HG03442 (cell line): Measurements from ENCODE around the gene BRINP1.

Experiments
- ATAC-seq: cut with Tn5 transposase; IDR thresholded peaks from one replicate; pipeline ENCODE4 v1.9.1; 2021; ENCODE audit warnings: mild to moderate bottlenecking, moderate library complexity; ENCODE audit not compliant: unreplicated experiment

BRINP1 gene, protein sequence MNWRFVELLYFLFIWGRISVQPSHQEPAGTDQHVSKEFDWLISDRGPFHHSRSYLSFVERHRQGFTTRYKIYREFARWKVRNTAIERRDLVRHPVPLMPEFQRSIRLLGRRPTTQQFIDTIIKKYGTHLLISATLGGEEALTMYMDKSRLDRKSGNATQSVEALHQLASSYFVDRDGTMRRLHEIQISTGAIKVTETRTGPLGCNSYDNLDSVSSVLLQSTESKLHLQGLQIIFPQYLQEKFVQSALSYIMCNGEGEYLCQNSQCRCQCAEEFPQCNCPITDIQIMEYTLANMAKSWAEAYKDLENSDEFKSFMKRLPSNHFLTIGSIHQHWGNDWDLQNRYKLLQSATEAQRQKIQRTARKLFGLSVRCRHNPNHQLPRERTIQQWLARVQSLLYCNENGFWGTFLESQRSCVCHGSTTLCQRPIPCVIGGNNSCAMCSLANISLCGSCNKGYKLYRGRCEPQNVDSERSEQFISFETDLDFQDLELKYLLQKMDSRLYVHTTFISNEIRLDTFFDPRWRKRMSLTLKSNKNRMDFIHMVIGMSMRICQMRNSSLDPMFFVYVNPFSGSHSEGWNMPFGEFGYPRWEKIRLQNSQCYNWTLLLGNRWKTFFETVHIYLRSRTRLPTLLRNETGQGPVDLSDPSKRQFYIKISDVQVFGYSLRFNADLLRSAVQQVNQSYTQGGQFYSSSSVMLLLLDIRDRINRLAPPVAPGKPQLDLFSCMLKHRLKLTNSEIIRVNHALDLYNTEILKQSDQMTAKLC

GRCh38 chr9:119368681-119369581, at the start of gene BRINP1:
Gene BRINP1, minus strand, starts transcription at chr9:119369435. Its CDS starts 56,080 bp downstream, at chr9:119313355.
- ATAC-seq, result no peak

- ATAC-seq, result no peak
These were observed 49.5 kb upstream of the BRINP1 start for GRCh38 chr9:119418721-119419120.

DNA sequence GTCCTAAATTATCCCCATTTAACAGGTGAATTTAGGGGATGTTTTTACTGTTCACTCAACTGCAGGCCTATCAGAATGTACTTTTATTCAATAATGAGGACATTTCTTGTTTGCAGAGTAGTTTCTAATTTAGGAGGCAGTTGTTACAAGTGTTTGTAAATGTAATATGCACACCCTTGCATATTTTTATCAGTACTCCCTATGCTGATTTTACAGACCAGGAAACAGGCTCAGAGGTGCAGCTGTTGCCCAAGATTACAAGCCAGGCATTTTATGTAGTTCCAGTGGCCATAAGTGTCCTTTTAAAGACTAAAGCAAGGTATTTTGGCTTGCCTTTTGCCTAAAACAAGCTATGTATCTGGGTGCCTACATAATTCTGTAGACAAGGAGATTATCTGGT, 47.6 kb upstream of the BRINP1 start:
- ATAC-seq, result no peak

DNA sequence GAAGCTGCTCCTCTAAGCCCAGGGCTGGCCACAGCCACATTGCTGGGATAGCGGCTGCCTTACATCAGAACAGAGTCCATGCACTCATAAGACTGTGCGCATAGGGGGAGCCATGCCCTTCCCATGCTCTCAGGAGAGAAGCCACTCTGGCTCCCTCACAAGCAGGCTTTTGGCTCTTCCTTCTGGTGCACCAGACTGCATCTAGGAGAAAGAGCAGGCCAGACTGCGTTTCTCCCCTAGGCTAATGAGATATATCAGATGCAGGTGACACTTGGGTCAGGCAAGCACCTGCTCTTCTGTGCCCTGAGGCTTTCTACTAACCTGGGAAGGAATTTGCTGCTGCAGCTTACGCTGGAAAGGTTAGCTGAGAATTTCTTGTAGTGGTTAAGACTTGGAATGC, 43.2 kb upstream of the BRINP1 start:
- no peak for ATAC-seq

DNA sequence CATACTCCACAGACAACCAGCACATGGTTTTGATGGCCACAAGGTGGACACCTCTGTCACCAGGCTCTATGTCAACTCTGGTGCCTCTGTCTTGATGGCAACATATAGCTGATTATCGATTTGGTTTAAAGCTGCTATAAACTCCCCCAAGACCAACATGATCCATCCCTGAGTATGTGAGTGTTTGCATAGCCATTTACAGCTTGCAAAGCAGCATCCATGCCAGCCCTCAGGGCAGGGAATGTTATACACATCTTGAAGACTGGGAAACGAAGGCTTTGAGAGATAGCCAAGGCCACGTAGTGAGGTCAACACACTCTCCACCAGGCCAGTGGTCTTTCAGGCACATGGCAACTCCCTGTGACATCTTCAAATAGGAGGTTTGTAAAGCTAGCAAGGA, 40.3 kb upstream of the BRINP1 start:
- no peak for ATAC-seq

- ATAC-seq, result no peak
These were observed 31.4 kb upstream of the BRINP1 start for GRCh38 chr9:119400606-119401005.

DNA sequence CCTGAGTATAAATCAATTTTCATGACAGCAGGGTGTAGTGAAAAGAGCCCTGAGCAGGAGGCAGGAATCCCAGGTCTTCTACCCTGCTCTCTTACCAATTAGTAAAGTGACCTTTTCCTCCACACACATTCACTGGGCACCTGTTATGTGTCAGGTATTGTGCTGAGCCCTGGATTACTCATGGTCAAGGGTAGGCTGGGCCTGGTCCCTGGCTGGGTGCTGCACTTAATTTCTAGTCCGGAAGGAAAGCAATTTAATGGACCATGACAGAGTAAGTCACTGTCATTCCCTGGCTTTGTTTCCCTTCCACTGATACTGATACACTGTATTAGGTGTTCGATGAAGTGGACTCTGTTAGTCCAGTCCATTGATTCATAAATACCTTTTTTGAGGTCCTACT, 29.1 kb upstream of the BRINP1 start:
- no peak for ATAC-seq

DNA sequence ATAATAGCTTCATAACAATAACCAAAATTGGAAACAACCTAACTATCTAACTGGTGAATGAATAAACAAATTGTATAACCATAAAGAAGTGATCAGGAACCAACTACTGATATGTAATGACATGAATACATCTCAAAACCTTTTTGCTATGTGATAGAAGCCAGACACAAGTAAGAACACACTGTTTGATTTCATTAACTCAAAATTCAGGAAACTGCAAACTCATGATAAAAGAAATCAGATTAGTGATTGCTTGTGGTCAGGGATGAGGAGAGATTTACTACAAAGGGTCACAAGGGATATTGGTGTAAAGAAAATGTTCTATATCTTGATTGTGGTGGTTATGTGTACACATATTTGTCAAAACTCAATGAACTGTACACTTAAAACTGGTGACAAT, 22.6 kb upstream of the BRINP1 start:
- ATAC-seq, result no peak

DNA sequence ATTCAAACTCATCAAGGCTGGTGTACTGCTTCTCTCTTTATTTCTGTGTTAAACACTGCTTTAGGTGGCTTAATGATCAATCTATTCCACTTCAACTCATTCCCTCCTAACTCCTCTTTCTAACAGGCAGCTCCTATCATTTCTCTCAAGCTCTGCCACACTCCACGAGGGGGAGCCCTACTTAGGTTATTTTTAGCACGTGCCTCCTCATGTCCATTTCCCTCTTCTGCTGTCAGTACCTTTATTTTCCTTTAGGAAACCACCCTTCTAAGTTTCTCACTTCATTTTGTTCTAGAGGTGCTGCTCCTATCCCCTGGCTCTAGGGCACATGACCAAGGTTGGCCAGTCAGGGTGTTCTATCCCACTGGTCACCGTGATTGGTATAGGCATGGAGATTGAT, 6.7 kb upstream of the BRINP1 start:
- ATAC-seq, result no peak

GRCh38 chr9:119372951-119373350, 3.7 kb upstream of the BRINP1 start:
- ATAC-seq, result no peak

DNA sequence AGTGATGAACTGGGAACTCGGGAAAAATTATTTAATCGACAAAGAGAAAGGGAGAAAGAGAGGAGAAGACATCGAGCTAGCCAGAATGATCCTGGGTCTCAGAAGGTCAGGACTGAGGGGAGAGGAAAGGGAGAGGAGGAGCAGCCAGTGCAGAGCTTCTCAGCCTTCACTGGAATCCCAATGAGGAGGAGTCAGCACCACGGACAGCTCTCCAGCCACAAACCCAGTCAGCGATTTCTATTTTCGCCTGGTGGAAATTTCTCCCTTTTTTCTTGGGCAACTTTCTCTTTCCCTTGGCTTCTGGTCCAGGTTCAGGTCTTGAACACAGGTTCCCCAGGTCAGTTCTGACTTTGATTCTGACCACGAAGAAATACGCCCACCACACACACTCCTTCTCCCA, 1.6 kb upstream of the BRINP1 start:
- no peak for ATAC-seq

GRCh38 chr9:119369680-119370366, 588 bp upstream of the BRINP1 start:
- no peak for ATAC-seq

DNA sequence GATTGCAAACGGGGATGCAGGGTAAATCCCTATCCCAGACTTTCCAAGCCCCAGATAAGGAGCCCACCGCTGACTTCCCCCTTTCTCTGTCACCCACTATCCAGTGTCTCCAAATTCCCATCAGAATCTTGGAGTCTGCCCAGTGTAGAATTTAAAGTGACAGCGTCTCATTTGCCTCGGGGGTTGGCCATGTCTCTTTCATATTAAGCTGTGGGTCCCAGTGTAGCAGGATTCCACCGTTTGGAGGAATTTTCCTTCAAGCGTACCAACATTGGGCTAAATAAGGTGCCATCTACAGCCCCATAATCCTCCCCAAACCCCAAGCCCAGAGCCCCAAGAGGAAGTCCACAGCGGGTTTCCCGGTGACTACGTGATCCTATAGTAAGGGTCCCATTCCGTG, 1.1 kb downstream of the BRINP1 start:
- no peak for ATAC-seq

DNA sequence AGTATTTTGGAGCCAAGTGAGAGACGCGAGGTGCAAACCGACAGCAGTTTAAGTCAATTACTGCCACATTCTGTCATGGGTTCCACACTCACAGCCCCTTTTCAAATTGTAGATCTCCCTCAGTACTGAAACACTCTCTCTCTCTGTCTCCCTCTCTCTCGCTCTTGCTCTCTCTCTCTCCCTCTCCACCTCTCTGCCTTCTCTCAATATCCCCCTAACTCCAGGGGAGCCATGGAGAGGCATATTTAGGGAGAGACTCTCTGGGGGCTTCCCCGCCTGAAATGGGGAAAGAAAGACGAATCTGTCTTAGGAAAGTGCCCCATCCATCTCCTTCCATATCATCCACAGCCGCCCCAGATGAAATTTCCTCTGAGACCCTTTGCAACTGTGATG, 1.6 kb downstream of the BRINP1 start:
- no peak for ATAC-seq

DNA sequence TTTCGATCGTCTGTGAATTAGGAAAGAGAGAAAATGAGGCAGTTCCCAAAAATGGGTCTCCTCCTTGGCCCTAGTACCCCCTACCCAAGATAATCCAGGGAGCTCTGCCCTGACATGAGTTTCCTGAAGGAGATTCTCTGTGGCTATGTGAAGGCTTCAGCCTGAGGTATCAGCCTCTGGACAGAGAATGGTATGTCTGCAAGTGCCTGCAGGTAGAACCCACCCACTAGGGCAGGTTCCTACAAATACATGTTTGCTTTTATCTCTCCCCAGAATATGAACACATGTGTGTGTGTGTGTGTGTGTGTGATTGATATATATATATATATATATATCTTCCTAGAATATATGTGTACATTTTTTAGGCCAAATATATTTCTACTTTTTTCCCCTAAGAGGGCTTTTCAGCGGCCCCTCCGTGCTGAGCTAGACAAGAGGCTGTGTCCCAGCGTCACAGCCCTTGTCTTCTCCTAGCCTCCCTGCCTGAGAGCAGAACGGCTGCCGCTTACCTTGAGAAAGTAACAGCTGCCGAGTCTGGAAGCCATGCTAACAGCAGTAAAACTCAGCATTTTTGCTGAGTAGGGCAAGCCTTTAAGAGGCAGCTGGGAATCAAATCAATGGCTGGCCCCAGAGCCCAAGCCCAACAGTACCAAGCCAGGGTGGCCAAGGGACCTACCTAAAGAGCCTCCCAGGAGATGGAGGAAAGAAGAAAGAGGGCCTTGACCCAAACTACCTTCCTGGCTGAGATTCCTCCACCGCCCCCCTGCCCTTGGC, 2.1 kb downstream of the BRINP1 start:
- ATAC-seq, result no peak

DNA sequence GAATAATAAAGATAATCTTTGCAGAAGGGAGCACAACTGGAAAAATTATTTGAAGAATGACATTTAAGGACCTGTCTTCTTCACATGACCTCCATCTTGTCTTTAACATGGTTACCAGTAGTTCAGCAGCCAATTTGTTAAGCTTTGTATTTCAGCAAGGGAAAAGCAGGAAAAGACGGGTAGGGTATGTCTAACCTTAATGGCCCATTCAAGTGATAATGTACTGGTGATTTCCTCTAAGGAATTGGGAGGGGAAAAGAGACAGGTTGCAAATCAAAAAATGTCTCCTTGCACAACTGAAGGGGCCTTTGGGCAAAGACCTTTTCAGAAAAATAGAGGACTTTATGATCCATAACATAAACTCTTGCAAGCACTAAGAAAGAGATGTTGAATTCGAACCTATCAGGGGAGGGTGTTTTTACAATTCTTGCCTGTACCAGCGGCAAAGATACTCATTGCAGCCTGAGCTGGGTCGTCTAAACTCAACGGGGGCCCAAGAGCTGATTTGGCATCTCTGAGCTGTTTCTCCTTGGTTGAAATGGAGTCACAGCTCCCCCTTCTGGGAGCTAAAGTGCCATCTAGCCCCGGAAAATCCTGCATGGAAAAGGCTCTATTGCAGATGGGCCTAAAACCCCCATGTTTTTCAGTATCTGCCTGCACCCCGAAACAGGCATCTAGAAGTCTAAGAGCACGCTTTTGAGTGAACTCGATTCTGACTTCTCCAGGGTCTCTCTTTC, 3.8 kb downstream of the BRINP1 start:
- ATAC-seq, result no peak

GRCh38 chr9:119360237-119360636, 9.0 kb downstream of the BRINP1 start:
- no peak for ATAC-seq

GRCh38 chr9:119357336-119358096, 11.7 kb downstream of the BRINP1 start:
- no peak for ATAC-seq
